ENCODE results near the gene NSL1. TPM values are rescaled to one million over a fixed set of nuclear protein-coding genes. Genes with fewer than 3 reads are reported as not detected.
A peak's percentile ranks its signal among the peaks of the same experiment; 100 is the strongest.

The NSL1 gene
- total RNA-seq, 1 donor from 2014 or later, result 33.0 TPM

DNA sequence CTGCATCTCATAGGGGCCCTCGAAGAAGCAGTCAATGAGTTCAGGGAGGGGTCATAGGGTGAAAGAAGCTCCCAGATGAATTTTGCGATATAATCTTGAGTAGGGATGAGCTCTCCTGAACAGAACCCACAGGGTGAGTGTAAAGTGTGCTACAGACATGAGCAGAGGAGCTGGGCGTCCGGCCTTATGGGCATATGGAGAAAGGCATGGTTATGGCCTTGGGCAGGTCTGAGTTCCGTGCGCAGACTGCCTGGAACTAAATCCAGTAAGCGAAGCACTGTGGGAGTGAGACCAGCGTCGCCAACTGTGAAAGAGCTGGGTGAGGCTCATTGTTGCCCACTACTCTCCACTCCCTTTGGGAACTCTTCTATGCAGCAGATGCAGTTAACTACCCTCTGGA is 28.7 kb downstream of the NSL1 start:
- no peak for DNase-seq (ENCODE audit: low spot score)
- H3K9me3 Mint-ChIP-seq (ENCODE audit: unreplicated experiment), result no peaks in the 10 kb centered on the region
- TF ChIP-seq, protein P1, sequence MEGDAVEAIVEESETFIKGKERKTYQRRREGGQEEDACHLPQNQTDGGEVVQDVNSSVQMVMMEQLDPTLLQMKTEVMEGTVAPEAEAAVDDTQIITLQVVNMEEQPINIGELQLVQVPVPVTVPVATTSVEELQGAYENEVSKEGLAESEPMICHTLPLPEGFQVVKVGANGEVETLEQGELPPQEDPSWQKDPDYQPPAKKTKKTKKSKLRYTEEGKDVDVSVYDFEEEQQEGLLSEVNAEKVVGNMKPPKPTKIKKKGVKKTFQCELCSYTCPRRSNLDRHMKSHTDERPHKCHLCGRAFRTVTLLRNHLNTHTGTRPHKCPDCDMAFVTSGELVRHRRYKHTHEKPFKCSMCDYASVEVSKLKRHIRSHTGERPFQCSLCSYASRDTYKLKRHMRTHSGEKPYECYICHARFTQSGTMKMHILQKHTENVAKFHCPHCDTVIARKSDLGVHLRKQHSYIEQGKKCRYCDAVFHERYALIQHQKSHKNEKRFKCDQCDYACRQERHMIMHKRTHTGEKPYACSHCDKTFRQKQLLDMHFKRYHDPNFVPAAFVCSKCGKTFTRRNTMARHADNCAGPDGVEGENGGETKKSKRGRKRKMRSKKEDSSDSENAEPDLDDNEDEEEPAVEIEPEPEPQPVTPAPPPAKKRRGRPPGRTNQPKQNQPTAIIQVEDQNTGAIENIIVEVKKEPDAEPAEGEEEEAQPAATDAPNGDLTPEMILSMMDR (IDR thresholded peaks at IDR 0.05; ENCODE audit: unreplicated experiment), result no peak
- no peaks in the 10 kb centered on the region for H3K4me1 Mint-ChIP-seq (ENCODE audit: unreplicated experiment)
- no peak overlapping the region for H3K27ac Mint-ChIP-seq (ENCODE audit: unreplicated experiment)
- H3K36me3 Mint-ChIP-seq (ENCODE audit: low read depth, unreplicated experiment), result peaks cover 23% of the 10 kb centered on the region
- H3K27me3 Mint-ChIP-seq (ENCODE audit: unreplicated experiment), result peaks cover 2% of the 10 kb centered on the region
- no peak overlapping the region for H3K4me3 Mint-ChIP-seq (ENCODE audit: unreplicated experiment)

DNA sequence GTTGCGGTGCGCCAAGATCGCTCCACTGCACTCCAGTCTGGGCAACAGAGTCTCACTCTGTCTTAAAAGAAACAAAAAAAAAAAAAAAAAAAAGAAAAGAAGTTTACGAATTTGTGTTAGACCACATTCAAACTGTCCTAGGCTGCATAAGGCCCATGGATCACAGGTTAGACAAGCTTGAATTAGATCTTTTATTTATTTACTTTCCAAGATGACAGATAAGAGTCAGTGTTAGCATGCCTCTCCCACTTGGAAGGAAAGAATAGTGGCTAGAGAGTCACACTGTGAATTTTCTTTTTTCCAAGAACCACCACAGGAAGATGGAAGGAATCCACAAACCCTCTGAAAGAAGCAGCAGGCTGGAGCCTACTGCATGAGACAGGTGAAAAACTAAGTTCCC is 29.3 kb downstream of the NSL1 start:
- Mint-ChIP-seq H3K9me3 (ENCODE audit: unreplicated experiment) (no peaks in the 10 kb centered on the region), H3K27me3 (ENCODE audit: unreplicated experiment) (peaks cover 2% of the 10 kb centered on the region), H3K4me1 (ENCODE audit: unreplicated experiment) (no peaks in the 10 kb centered on the region), H3K36me3 (ENCODE audit: low read depth, unreplicated experiment) (peaks cover 16% of the 10 kb centered on the region), H3K4me3 (ENCODE audit: unreplicated experiment) (no peak overlapping the region), H3K27ac (ENCODE audit: unreplicated experiment) (no peak overlapping the region)
- TF ChIP-seq, protein P1 (IDR thresholded peaks at IDR 0.05; ENCODE audit: unreplicated experiment), result no peak
- DNase-seq (ENCODE audit: low spot score), result no peak

DNA sequence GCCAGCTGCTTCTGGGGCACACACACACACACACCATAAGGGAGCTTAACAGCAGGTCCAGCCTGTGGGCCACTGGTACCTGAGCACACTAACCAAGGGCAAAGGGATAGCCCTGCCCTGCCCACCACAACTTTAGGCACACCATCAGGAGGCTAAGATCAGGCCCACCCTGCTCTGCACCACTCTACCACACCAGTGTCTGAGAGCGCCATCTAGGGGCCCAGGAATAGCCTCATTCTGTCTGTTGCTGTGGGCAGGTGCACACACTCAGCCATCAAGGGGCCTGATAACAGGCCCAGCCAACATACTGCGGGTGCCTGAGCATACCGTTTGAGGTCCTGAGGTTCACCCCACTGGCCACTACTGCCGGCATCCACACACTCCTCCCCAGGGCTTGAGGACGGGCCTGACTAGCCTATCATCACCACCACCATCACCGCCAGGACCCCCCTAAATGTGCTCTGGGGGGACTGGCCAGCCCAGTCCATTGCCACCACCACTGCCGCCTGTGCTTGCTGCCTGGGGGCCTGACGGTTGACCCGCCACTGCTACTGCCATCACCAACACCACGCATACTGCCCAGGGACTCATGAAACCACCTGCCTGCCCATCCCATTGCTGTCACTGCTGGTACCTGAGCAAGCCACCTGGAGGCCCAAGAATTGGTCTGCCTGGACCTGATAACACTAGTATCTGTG is 31.3 kb downstream of the NSL1 start:
- peak; percentile 65 for DNase-seq (ENCODE audit: low spot score)
- Mint-ChIP-seq H3K4me1 (ENCODE audit: unreplicated experiment) (no peaks in the 10 kb centered on the region), H3K36me3 (ENCODE audit: low read depth, unreplicated experiment) (peaks cover 8% of the 10 kb centered on the region), H3K27ac (ENCODE audit: unreplicated experiment) (no peak overlapping the region), H3K9me3 (ENCODE audit: unreplicated experiment) (no peaks in the 10 kb centered on the region), H3K27me3 (ENCODE audit: unreplicated experiment) (peaks cover 2% of the 10 kb centered on the region), H3K4me3 (ENCODE audit: unreplicated experiment) (no peak overlapping the region)
- TF ChIP-seq, protein P1 (IDR thresholded peaks at IDR 0.05; ENCODE audit: unreplicated experiment), result peak; percentile 44

DNA sequence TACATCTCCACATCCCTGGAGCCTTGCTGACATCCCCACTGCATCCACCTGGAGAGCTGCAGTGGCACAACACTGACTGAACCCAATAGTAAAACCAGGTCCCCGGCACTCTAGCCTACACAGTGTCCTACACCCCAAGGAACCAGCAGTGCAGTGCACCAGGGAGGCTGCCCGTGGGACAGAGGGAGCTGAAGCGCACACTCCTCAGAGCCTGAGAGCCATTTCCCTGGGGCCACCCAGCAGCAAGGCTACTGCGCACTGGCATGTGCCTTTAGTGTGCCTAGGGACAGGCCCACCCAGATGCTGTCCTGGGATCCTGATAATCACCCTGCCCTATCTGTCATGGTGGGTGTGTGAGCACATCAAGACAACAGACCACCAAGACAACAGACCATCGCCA is 31.9 kb downstream of the NSL1 start:
- TF ChIP-seq, protein P1 (IDR thresholded peaks at IDR 0.05; ENCODE audit: unreplicated experiment), result no peak
- H3K36me3 Mint-ChIP-seq (ENCODE audit: low read depth, unreplicated experiment), result peaks cover 8% of the 10 kb centered on the region
- peaks cover 3% of the 10 kb centered on the region for H3K4me1 Mint-ChIP-seq (ENCODE audit: unreplicated experiment)
- H3K9me3 Mint-ChIP-seq (ENCODE audit: unreplicated experiment), result no peaks in the 10 kb centered on the region
- no peak overlapping the region for H3K4me3 Mint-ChIP-seq (ENCODE audit: unreplicated experiment)
- no peak overlapping the region for H3K27ac Mint-ChIP-seq (ENCODE audit: unreplicated experiment)
- peaks cover 2% of the 10 kb centered on the region for H3K27me3 Mint-ChIP-seq (ENCODE audit: unreplicated experiment)
- no peak for DNase-seq (ENCODE audit: low spot score)

DNA sequence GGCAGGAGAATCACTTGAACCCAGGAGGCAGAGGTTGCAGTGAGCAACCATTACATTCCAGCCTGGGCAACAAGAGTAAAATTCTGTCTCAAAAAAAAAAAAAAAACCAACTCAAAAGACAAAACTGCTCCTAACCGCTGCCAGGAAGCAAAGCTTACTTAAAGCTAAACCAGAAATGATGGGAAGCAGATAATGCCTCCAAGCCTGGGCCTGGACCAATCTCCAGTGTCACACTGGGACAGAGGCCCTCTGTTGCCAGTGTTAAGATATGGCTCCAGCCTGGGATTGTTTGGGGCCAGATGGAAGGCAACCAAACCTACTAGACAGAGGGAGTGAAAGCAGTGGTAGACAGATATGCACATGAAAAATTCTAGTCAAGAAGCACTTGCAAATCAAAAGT is 36.9 kb downstream of the NSL1 start:
- H3K27ac Mint-ChIP-seq (ENCODE audit: unreplicated experiment), result no peak overlapping the region
- H3K27me3 Mint-ChIP-seq (ENCODE audit: unreplicated experiment), result peaks cover 2% of the 10 kb centered on the region
- peaks cover 19% of the 10 kb centered on the region for H3K4me1 Mint-ChIP-seq (ENCODE audit: unreplicated experiment)
- H3K4me3 Mint-ChIP-seq (ENCODE audit: unreplicated experiment), result no peak overlapping the region
- no peaks in the 10 kb centered on the region for H3K9me3 Mint-ChIP-seq (ENCODE audit: unreplicated experiment)
- no peak for DNase-seq (ENCODE audit: low spot score)
- TF ChIP-seq, protein P1 (IDR thresholded peaks at IDR 0.05; ENCODE audit: unreplicated experiment), result no peak
- no peaks in the 10 kb centered on the region for H3K36me3 Mint-ChIP-seq (ENCODE audit: low read depth, unreplicated experiment)
